Measurements from ENCODE around the gene GRIA3. TPM values are rescaled to one million over a fixed set of nuclear protein-coding genes. Genes with fewer than 3 reads are reported as not detected.
"Not testable (repeated sequence)": the region's sequence is repeated elsewhere in the genome, so short reads cannot be mapped to it uniquely, and the experiment has no call there.

GRIA3 gene
- polyA plus RNA-seq, 3 donors: 2.1 to 2.7 (median 2.3) TPM

GRCh38 chrX:123254457-123254856 is 70.4 kb downstream of the GRIA3 start:
- no peak for DNase-seq (ENCODE audit: extremely low read depth in 1 of 11, low read depth in 9 of 11, low spot score in 4 of 11)

DNA sequence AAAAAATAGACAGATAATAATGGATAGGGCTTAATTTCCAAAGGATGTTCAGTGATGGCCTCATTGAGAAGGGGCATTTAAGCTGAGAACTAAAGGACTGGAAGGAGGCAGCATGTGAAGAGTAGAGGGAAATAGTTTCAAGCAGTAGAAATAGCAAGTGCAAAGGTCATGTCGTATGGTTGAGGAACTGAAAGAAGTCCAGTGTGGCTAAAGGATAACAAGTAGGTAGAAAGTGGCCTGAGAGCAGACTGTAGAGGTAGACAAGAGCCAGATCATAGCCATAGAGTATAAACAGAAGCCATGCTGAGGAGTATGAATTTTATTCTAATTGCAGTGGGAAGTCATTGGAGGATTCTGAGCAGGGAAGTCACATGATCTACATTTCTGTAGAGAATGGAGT is 72.3 kb downstream of the GRIA3 start:
- DNase-seq (ENCODE audit: extremely low read depth in 1 of 11, low read depth in 9 of 11, low spot score in 4 of 11): no peak

- DNase-seq (ENCODE audit: extremely low read depth in 1 of 11, low read depth in 9 of 11, low spot score in 4 of 11): no peak
Measured at GRCh38 chrX:123260920-123261418, 76.9 kb downstream of the GRIA3 start.

DNA sequence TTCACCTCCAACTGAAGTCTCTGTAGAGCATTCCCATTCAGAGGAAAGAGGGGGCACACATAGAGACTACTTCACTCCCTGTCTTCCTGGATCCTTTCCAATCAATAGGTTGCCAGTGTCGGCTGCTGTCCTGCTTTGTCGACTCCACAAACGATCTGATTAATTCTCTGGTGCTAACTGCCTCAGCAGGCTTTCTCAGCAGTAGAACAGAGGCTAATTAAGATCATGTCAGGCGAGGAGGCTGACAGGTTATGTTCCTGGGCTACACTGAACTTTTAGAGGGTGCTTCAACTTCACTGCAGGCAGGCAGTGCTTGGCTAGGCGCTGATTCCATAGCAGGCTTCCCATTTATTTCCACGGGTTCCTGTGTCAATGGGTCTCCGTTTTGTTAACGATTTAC is 79.2 kb downstream of the GRIA3 start:
- no peak for DNase-seq (ENCODE audit: extremely low read depth in 1 of 11, low read depth in 9 of 11, low spot score in 4 of 11)

DNA sequence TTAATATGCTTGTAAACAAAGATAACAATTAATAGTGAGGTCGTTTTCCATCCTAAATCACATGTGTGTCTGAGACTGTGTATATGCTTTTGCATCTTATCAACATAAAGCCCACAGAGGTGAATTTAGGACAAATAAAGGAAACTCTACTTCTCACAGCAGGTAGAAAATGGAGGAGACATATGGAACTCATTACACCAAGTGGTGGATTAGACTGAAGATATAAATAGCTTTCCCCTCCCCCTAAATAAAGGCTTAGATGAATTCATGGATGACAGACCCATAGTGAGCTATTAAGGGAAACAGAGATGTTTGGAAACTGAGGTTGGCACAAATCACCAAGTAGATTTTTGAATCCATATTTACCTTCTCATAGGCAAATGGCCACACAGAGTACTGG is 79.7 kb downstream of the GRIA3 start:
- no peak for DNase-seq (ENCODE audit: extremely low read depth in 1 of 11, low read depth in 9 of 11, low spot score in 4 of 11)

- DNase-seq (ENCODE audit: extremely low read depth in 1 of 11, low read depth in 9 of 11, low spot score in 4 of 11): no peak
Measured at GRCh38 chrX:123267220-123267619, 83.1 kb downstream of the GRIA3 start.

- DNase-seq (ENCODE audit: extremely low read depth in 1 of 11, low read depth in 9 of 11, low spot score in 4 of 11): no peak
Measured at GRCh38 chrX:123271902-123272301, 87.8 kb downstream of the GRIA3 start.

DNA sequence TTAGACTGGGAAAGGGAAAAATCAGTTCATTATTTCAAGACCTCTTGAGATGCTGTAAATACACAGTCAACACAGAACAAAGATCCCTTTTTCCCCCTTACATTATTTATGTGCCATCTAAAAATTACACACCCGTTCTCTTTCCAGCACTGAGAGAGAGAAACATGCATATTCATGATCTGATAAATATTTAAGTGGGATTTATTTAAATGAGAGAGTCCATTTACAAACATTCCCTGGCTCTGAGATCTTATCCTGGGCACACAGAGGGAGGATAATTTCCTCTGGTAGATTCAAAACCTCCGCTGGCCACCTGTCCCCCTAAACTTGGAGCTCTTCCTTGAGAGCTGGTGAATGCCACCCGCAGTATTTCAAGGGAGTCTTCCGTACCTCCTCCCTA is 88.6 kb downstream of the GRIA3 start:
- DNase-seq (ENCODE audit: extremely low read depth in 1 of 11, low read depth in 9 of 11, low spot score in 4 of 11): no peak

GRCh38 chrX:123274796-123275195 is 90.7 kb downstream of the GRIA3 start:
- DNase-seq (ENCODE audit: extremely low read depth in 1 of 11, low read depth in 9 of 11, low spot score in 4 of 11): no peak

- DNase-seq (ENCODE audit: extremely low read depth in 1 of 11, low read depth in 9 of 11, low spot score in 4 of 11): no peak
Measured at GRCh38 chrX:123277347-123277746, 93.3 kb downstream of the GRIA3 start.

DNA sequence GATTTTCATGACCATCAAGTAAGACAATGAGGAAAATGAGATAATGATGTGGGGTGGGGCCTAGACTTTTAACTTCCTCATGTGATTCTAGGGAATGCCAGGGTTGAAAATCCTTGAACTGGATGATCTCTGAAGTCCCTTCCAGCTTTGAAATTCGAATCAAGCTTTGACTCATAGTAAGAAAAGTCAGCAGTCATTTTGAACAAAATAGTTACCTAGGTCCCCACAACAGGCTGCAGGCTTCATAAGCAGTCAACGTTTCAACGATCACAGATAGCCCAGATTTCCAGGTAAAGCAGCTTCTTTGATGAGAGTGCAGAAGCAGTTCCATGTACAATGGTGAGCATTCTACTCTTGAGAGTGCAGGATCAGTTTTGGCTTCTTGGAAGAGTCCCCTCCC is 93.7 kb downstream of the GRIA3 start:
- DNase-seq (ENCODE audit: extremely low read depth in 1 of 11, low read depth in 9 of 11, low spot score in 4 of 11): no peak

- no peak for DNase-seq (ENCODE audit: extremely low read depth in 1 of 11, low read depth in 9 of 11, low spot score in 4 of 11)
Measured at GRCh38 chrX:123282241-123282640, 98.2 kb downstream of the GRIA3 start.

GRCh38 chrX:123283407-123283806 is 99.3 kb downstream of the GRIA3 start:
- DNase-seq (ENCODE audit: extremely low read depth in 1 of 11, low read depth in 9 of 11, low spot score in 4 of 11): not testable (repeated sequence)

DNA sequence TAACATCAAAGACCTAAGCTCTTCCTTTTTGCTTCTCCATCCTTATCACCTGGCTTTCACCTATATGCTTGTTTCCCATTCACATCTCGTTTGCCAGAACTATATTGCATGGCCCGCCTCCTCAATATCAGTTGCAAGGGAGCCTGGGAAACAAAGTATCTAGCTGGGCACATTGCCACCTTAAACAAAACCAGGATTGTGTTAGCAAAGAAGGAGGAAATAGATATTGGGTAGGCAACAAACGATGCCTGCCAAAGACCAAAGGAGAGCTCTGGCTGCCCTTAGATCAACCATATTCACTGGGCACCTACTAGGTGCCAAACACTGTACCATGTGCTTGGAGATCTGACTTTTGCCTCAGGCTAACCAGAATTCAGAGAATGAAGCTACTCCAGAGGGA is 107.5 kb downstream of the GRIA3 start:
- DNase-seq (ENCODE audit: extremely low read depth in 1 of 11, low read depth in 9 of 11, low spot score in 4 of 11): no peak

DNA sequence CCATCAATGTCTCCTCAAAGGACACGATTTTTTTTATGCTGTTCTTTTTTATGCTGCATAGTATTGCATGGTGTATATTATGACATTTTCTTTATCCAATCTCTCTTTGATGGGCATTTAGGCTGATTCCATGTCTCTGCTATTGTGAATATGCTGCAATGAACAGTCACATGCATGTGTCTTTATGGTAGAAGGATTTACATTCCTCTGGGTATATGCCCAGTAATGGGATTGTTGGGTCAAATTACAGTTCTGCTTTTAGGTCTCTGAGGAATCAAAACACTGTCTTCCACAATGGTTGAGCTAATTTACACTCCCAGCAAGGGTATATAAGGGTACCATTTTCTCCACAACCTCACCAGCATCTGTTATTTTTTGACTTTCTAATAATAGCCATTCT is 113.9 kb downstream of the GRIA3 start:
- DNase-seq (ENCODE audit: extremely low read depth in 1 of 11, low read depth in 9 of 11, low spot score in 4 of 11): no peak

DNA sequence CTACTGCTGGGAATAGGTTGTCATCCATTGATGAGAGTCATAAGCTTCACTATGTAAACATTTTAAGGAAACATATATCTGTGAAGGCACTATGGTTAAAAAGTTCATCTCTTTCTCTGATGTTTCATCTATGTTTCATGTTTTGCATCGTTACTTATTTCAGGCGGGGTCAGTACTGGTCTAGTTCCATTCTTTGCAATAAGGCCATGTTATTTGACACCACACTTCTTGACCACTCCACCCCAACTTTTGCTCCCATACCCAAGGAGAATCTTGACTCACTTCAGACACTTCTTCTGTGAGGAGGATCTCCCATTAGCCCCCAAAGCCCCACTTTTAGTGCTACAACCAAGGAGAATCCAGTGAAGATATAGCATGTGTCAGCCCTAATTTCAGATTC is 119.4 kb downstream of the GRIA3 start:
- DNase-seq (ENCODE audit: extremely low read depth in 1 of 11, low read depth in 9 of 11, low spot score in 4 of 11): no peak

- no peak for DNase-seq (ENCODE audit: extremely low read depth in 1 of 11, low read depth in 9 of 11, low spot score in 4 of 11)
Measured at GRCh38 chrX:123308658-123309057, 124.6 kb downstream of the GRIA3 start.

- no peak for DNase-seq (ENCODE audit: extremely low read depth in 1 of 11, low read depth in 9 of 11, low spot score in 4 of 11)
Measured at GRCh38 chrX:123310112-123310511, 126.0 kb downstream of the GRIA3 start.

DNA sequence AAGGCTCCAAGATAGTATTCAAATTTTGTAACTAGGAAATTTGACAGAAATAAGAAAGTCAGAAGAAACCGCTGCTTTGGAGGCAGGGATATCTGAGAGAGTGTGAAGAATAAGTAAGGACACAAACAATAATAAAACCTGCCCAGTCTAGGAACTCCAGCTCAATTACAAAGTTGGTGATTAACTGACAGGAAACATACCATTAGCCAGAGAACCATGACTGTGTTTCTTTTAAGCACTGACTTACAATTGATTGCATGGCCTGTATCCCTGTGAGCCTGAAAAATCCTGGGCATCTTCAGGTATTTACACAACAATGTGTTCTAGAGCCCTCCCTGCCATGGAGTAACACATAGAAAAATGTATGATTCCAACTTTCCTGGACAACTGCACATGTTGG is 127.4 kb downstream of the GRIA3 start:
- DNase-seq (ENCODE audit: extremely low read depth in 1 of 11, low read depth in 9 of 11, low spot score in 4 of 11): peak in 7 of 11 donors; percentile 1 to 27 (median 3)

GRCh38 chrX:123313486-123313885 is 129.4 kb downstream of the GRIA3 start:
- no peak for DNase-seq (ENCODE audit: extremely low read depth in 1 of 11, low read depth in 9 of 11, low spot score in 4 of 11)

DNA sequence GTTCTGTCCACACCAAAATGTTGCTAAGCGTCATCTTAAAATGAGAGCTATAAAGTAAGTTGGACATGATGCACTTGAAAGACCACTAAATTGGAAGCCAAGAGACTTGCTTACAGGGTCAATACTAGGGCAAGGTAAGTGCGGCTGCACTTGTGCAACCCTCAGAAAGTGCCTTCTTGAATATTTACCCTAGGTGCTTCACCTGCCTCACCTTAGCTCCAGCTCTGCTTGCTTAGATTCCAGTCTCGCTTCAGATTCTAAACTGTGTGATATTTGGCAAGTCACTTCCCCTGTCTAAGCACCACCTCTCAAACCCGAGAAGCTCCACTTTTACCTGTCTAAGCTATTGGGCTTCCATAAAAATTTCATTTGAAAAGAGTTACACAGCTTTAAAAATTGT is 136.5 kb downstream of the GRIA3 start:
- no peak for DNase-seq (ENCODE audit: extremely low read depth in 1 of 11, low read depth in 9 of 11, low spot score in 4 of 11)

- no peak for DNase-seq (ENCODE audit: extremely low read depth in 1 of 11, low read depth in 9 of 11, low spot score in 4 of 11)
Measured at GRCh38 chrX:123322536-123322935, 138.5 kb downstream of the GRIA3 start.

All from renal cortex interstitium (tissue), 11 donors.